Measurements from ENCODE around the gene PTPRU.

DNA sequence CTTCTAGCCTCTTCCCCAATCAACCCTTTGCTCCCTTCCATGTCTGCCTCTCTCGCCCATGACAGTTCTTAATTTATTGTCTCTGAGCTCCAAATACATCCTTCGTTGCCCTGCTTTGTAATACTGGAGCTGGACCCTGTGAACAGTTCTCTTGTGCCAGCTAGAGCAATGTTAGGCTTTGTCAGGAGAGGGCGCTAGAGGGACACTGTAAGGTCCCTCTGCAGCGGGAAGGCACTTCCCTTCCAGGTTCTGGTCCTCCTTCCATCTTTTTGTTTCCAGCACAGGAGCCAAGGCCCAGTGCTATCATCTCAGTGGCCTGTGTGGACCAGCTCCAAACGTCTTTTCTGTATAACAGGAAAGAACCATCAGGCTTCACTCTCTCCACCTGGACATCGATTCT lies 95.9 kb downstream of the PTPRU start:
- TF ChIP-seq POLR2A (IDR thresholded peaks at IDR 0.05; ENCODE audit: extremely low read depth, insufficient read length) (no peak), MYC (IDR thresholded peaks at IDR 0.05; ENCODE audit: low read depth, low read length) (no peak)
- TF ChIP-seq, protein P1, sequence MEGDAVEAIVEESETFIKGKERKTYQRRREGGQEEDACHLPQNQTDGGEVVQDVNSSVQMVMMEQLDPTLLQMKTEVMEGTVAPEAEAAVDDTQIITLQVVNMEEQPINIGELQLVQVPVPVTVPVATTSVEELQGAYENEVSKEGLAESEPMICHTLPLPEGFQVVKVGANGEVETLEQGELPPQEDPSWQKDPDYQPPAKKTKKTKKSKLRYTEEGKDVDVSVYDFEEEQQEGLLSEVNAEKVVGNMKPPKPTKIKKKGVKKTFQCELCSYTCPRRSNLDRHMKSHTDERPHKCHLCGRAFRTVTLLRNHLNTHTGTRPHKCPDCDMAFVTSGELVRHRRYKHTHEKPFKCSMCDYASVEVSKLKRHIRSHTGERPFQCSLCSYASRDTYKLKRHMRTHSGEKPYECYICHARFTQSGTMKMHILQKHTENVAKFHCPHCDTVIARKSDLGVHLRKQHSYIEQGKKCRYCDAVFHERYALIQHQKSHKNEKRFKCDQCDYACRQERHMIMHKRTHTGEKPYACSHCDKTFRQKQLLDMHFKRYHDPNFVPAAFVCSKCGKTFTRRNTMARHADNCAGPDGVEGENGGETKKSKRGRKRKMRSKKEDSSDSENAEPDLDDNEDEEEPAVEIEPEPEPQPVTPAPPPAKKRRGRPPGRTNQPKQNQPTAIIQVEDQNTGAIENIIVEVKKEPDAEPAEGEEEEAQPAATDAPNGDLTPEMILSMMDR (IDR thresholded peaks at IDR 0.05; ENCODE audit: low read depth, low read length), result peak; percentile 72
- TF ChIP-seq, protein P2, sequence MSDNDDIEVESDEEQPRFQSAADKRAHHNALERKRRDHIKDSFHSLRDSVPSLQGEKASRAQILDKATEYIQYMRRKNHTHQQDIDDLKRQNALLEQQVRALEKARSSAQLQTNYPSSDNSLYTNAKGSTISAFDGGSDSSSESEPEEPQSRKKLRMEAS (IDR thresholded peaks at IDR 0.05; ENCODE audit: low read depth, low read length), result no peak
